Ovary (tissue), 9 donors: ENCODE results near the gene CD300A. TPM values are rescaled to one million over a fixed set of nuclear protein-coding genes. Genes with fewer than 3 reads are reported as not detected.
A peak's percentile ranks its signal among the peaks of the same experiment; 100 is the strongest.
"Not testable (repeated sequence)": the region's sequence is repeated elsewhere in the genome, so short reads cannot be mapped to it uniquely, and the experiment has no call there.

ENCODE experiments used
- DNase-seq, 5 donors: peaks; one replicate each; pipeline ENCODE4 v3.0.0-alpha.2; 2019 to 2020
- H3K27ac ChIP-seq, 2 donors: fragments of 200-600 bp; one replicate each; pipeline versions ENCODE4 v1.5.1 to v1.8.0; 2019 to 2022
- H3K27me3 ChIP-seq: fragments of 200-600 bp; one replicate; pipeline ENCODE4 v1.8.0; 2022
- H3K36me3 ChIP-seq: fragments of 200-600 bp; sonication (generic); one replicate; pipeline ENCODE4 v1.5.1; 2019
- H3K4me1 ChIP-seq: one replicate; pipeline ENCODE4 v1.8.1; 2013; ENCODE audit warnings: mild to moderate bottlenecking, moderate library complexity; ENCODE audit not compliant: insufficient read depth
- H3K4me3 ChIP-seq: fragments of 200-600 bp; sonication (generic); one replicate; pipeline ENCODE4 v1.5.1; 2017
- H3K9me3 ChIP-seq, 2 donors: fragments of 200-600 bp in 1 of 2; sonication (generic) in 1 of 2; one replicate each; pipeline versions ENCODE4 v1.5.1 to v1.8.1; 2013 to 2019; ENCODE audit warnings: mild to moderate bottlenecking in 1 of 2, moderate library complexity in 1 of 2
- EP300 ChIP-seq: sonication (generic); formaldehyde crosslinking; IDR thresholded peaks from one replicate; pipeline ENCODE4 v1.6.1; 2017; ENCODE audit warnings: antibody characterized with exemption
- POLR2A ChIP-seq: fragments of 450-650 bp; IDR thresholded peaks from one replicate; pipeline ENCODE4 v1.6.1; 2017; ENCODE audit warnings: antibody characterized with exemption, mild to moderate bottlenecking, moderate library complexity
- WGBS, 3 donors: extraction: QIAGEN DNeasy Blood & Tissue Kit in 1 of 3; methylation state at CpG; one replicate each; pipeline versions ENCODE4 v1.1.5 to v1.1.7; 2013 to 2017; 5-methylcytosine and 5-hydroxymethylcytosine counted together
- intact Hi-C, 4 donors: fragments of 100-400 bp; cut with DNase I; formaldehyde crosslinking; loops; one replicate each; pipeline versions ENCODE4 v1.11.0 to v1.15.1; 2022 to 2023
- polyA plus RNA-seq, 2 donors: library from polyadenylated mRNA; stranded (reverse); fragments of 200-250 nt in 1 of 2; fragments of 350-450 nt in 1 of 2; fragmentation: Illumina TruSeq in 1 of 2; extraction: RNeasy Lipid Tissue Mini Kit (QIAGEN cat#74804) in 1 of 2; gene quantifications; one replicate each; pipeline ENCODE4 v1.2.3, GENCODE V29; 2013 to 2014
- total RNA-seq, 7 donors: library from RNA; depleted of rRNA in 2 of 7; stranded (reverse); fragments of >200 nt in 2 of 7; fragmentation: NEBNext Ultra II Directional in 3 of 7; extraction: Animal tissue kit (Norgen Biotek cat#: 25700) in 3 of 7; gene quantifications; one replicate each; pipeline versions ENCODE4 v1.1.0 to v1.2.4, GENCODE V29; 2016 to 2023
- TF ChIP-seq, protein P1 (sequence below), 3 donors: fragments of 450-650 bp in 2 of 3; fragments of 200-600 bp in 1 of 3; IDR thresholded peaks; one replicate each; pipeline versions ENCODE4 v1.5.1 to v1.8.0; 2016 to 2022; ENCODE audit warnings: antibody characterized with exemption in 3 of 3, mild to moderate bottlenecking in 1 of 3
- donor health status: DM: no; HTN: no; CAD: no; lungs with moderate emphysema.
- donor health status: DM: no; HTN: no; CAD: no.
- donor health status: Bipolar disorder and iron deficiency.
- donor health status: DM: yes; HTN: yes; CAD: no.
- donor health status: DM: no; HTN: no; CAD: no.
- donor health status: DM: yes; HTN: yes; CAD: no.

The CD300A gene
- total and polyA plus RNA-seq, 9 donors = 1.4 to 5.5 (median 2.1) TPM

DNA sequence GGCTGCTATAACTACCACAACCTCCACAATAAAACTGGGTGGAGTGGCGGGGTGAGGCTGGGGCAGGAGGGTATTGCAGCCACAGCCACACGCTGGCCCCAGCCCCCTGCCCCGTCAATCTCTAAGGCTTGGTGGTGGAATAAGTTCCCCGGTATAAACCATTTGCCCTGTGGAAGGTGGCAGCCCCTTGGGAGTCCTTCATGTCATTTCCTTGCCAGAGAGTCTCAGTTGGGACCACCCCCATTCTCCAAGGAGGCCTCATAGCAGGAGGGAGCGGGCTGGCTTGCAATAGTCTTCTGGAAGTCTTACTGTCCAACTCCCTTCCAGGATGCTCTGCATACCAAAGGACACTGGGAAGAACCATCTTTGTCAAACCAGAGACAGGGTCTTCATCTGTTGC lies 19.4 kb downstream of the CD300A start:
- intact Hi-C loops = no loop called here

GRCh38 chr17:74488276-74488675 lies 21.8 kb downstream of the CD300A start:
- DNase-seq, H3K9me3 ChIP-seq, intact Hi-C loops, H3K4me3 ChIP-seq, H3K4me1 ChIP-seq, H3K36me3 ChIP-seq, H3K27me3 ChIP-seq, H3K27ac ChIP-seq: not testable (repeated sequence)
- 90 to 98% (median 95%) methylated on average over 4 of the region's 4 CpGs for WGBS, 3 donors

More for the DNA sequence above, 19.4 kb downstream of the CD300A start:
- no peak overlapping the region for H3K27ac ChIP-seq
- TF ChIP-seq POLR2A = no peak
- TF ChIP-seq, protein P1, sequence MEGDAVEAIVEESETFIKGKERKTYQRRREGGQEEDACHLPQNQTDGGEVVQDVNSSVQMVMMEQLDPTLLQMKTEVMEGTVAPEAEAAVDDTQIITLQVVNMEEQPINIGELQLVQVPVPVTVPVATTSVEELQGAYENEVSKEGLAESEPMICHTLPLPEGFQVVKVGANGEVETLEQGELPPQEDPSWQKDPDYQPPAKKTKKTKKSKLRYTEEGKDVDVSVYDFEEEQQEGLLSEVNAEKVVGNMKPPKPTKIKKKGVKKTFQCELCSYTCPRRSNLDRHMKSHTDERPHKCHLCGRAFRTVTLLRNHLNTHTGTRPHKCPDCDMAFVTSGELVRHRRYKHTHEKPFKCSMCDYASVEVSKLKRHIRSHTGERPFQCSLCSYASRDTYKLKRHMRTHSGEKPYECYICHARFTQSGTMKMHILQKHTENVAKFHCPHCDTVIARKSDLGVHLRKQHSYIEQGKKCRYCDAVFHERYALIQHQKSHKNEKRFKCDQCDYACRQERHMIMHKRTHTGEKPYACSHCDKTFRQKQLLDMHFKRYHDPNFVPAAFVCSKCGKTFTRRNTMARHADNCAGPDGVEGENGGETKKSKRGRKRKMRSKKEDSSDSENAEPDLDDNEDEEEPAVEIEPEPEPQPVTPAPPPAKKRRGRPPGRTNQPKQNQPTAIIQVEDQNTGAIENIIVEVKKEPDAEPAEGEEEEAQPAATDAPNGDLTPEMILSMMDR (IDR thresholded peaks at IDR 0.05) = no peak
- no peak for TF ChIP-seq EP300
- H3K36me3 ChIP-seq = no peaks in the 10 kb centered on the region
- WGBS, 3 donors = 74 to 80% (median 74%) methylated on average over 5 of the region's 5 CpGs
- H3K27me3 ChIP-seq = no peaks in the 10 kb centered on the region
- DNase-seq = no peak
- H3K4me3 ChIP-seq = no peak overlapping the region
- no peaks in the 10 kb centered on the region for H3K4me1 ChIP-seq
- H3K9me3 ChIP-seq = no peaks in the 10 kb centered on the region

- Histone ChIP-seq H3K27me3 (no peaks in the 10 kb centered on the region), H3K36me3 (no peaks in the 10 kb centered on the region), H3K4me3 (no peak overlapping the region), H3K4me1 (no peaks in the 10 kb centered on the region), H3K9me3 (no peaks in the 10 kb centered on the region), H3K27ac (no peak overlapping the region)
- WGBS, 3 donors = 69 to 81% (median 76%) methylated on average over 9 of the region's 9 CpGs
- no peak for DNase-seq
- TF ChIP-seq, protein P1 (IDR thresholded peaks at IDR 0.05) = no peak
- TF ChIP-seq EP300 = no peak
- TF ChIP-seq POLR2A = no peak
- intact Hi-C loops = no loop called here
These were observed 24.3 kb downstream of the CD300A start for GRCh38 chr17:74490716-74491115.

DNA sequence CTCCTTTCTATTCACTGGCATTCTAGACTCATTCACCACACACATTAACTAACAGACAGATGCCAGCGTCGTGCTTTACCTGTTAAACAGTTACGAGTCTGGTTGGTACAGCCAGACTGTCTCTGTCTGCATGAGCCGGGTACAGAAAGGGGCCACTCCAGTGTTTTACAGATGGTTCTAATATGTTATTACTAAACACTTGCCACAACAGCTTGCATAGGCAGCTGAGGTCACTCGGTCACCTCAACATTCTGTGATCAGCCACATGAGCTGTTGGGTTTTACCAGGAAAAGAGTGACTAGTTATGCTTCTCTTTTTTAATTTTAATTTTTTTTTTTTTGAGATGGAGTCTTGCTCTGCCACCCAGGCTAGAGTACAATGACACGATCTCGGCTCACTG lies 25.2 kb downstream of the CD300A start:
- intact Hi-C loops = no loop called here
- no peak for TF ChIP-seq POLR2A
- TF ChIP-seq, protein P1 (IDR thresholded peaks at IDR 0.05) = no peak
- 80 to 85% (median 83%) methylated on average over 7 of the region's 7 CpGs for WGBS, 3 donors

DNA sequence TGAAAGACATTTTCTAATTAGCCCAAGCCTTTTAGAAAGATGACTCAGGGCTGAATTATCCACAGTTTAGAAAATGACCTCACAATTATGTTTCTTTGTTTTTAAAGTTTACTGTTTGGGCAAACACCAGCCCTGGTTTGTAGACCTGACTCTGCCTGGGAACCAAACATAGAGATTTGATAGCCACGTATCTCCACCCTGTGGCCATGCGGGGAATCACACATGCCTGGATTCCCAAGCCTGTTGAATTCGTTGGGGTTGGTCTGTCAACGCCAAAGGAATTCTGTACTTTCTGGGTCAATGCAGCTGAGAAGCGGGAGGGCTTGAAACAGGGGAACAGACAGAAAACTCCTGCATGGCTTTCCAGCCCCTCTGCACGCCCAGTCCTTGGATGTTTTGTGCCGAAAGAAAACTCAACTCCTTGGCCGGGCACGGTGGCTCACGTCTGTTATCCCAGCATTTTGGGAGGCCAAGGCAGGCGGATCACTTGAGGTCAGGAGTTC lies 26.9 kb downstream of the CD300A start:
- TF ChIP-seq POLR2A = no peak
- no peak for TF ChIP-seq EP300
- TF ChIP-seq, protein P1 (IDR thresholded peaks at IDR 0.05) = peak; percentile 10 to 66 (median 22)
- Histone ChIP-seq H3K4me1 (no peaks in the 10 kb centered on the region), H3K4me3 (no peak overlapping the region), H3K36me3 (no peaks in the 10 kb centered on the region), H3K27me3 (no peaks in the 10 kb centered on the region), H3K9me3 (no peaks in the 10 kb centered on the region), H3K27ac (no peak overlapping the region)
- 27 to 33% (median 29%) methylated on average over 11 of the region's 11 CpGs for WGBS, 3 donors
- intact Hi-C loops = no loop called here
- peak; percentile 16 to 71 (median 51) for DNase-seq

More for the DNA sequence above, 25.2 kb downstream of the CD300A start:
- H3K27me3 ChIP-seq = no peaks in the 10 kb centered on the region
- no peaks in the 10 kb centered on the region for H3K4me1 ChIP-seq
- H3K4me3 ChIP-seq = no peak overlapping the region
- no peaks in the 10 kb centered on the region for H3K9me3 ChIP-seq
- H3K27ac ChIP-seq = no peak overlapping the region
- H3K36me3 ChIP-seq = no peaks in the 10 kb centered on the region
- no peak for DNase-seq
